Choroid plexus epithelial cell (primary cell): Measurements from ENCODE around the gene CHCHD6.
A peak's percentile ranks its signal among the peaks of the same experiment; 100 is the strongest.
"Not testable (repeated sequence)": the region's sequence is repeated elsewhere in the genome, so short reads cannot be mapped to it uniquely, and the experiment has no call there.

ENCODE experiments used
- DNase-seq: peaks from one replicate; pipeline ENCODE4 v3.0.0-alpha.2; 2010; ENCODE audit warnings: low read depth
- H3K4me3 ChIP-seq: 2 replicates; pipeline ENCODE4 v1.5.1; 2011; ENCODE audit warnings: low read depth, mild to moderate bottlenecking, control low read depth, low read length, moderate library complexity
- CTCF ChIP-seq: conservative IDR thresholded peaks from 2 replicates; pipeline ENCODE4 v1.5.1; 2011; ENCODE audit warnings: low read depth, mild to moderate bottlenecking, control low read depth, inconsistent platforms, low read length, moderate library complexity

CHCHD6 gene

GRCh38 chr3:126782536-126782935, 78.5 kb downstream of the CHCHD6 start:
- TF ChIP-seq CTCF = no peak
- no peak overlapping the region for H3K4me3 ChIP-seq
- peak; percentile 55 for DNase-seq

DNA sequence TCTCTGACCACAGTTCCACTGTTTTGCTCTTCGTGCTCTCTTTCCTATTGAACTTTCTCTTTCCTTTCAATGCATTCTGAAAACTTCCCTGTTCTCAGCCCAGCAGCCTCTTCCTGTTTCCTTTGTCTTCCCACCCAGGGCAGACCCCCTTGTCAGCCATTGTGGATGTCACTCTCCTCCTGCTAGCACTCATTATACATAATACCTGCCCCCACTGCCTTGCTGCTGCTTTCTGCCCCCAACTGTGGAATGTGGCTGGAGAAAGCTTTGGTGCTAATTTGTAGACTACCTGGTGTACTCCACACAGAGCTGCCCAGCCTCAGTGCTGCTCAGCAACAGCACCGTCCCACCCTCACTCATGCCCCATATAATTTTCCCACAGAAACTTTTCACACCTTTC, 80.2 kb downstream of the CHCHD6 start:
- TF ChIP-seq CTCF = no peak
- no peak for DNase-seq

DNA sequence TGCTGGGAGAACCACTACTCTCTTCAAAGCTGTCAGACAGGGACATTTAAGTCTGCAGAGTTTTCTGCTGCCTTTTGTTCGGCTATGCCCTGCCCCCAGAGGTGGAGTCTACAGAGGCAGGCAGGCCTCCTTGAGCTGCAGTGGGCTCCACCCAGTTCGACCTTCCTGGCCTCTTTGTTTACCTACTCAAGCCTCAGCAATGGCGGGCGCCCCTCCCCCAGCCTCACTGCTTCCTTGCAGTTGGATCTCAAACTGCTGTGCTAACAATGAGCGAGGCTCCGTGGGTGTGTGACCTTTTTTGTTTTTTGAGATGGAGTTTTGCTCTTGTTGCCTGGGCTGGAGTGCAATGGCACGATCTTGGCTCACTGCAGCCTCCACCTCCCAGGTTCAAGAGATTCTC, 87.3 kb downstream of the CHCHD6 start:
- not testable (repeated sequence) for DNase-seq, H3K4me3 ChIP-seq

More for the DNA sequence above, 80.2 kb downstream of the CHCHD6 start:
- H3K4me3 ChIP-seq = no peak overlapping the region

- DNase-seq = no peak
- TF ChIP-seq CTCF = no peak
- H3K4me3 ChIP-seq = no peak overlapping the region
These were observed 89.0 kb downstream of the CHCHD6 start for GRCh38 chr3:126792998-126793397.

DNA sequence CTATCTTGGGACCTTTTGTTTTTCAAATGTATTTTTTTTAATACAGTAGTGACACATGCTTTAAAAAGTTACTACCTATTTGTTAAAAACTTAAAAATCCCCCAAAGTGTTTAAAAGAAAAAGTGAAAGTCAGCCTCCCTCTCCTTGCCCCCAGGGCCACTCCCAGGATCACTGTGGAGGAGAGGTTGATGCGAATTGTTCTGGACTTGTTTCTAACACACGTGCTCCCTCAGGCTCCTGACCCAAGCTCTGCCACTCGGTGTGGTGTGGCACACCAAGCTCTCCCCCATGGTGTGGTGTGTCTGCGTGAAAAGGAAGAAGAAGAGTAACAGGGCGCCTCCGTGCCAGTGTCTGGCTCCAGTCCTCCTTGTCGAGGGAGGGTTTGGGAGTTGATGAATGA, 93.5 kb downstream of the CHCHD6 start:
- H3K4me3 ChIP-seq = no peak overlapping the region
- DNase-seq = no peak
- TF ChIP-seq CTCF = no peak

DNA sequence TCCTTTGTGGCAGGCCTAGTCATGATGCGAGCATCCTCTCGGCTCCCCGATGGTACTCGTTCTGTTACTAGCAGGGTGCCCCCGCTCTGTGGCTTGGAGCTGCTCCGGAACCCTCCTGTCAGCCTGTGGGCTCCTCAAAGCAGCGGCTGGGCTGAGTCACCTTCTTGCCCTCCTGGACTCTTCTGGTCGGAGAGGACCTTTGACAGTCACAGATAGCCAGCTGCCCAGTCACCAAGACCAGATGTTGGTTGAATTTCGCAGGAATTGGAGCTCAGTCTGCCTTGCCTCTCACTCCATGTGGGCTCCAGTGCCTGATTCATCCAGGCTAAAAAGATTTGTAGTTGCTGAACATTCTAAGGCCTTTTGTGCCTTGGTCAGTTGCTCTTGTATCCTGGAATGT, 94.5 kb downstream of the CHCHD6 start:
- no peak for TF ChIP-seq CTCF
- peak; percentile 26 for DNase-seq
- H3K4me3 ChIP-seq = no peak overlapping the region

DNA sequence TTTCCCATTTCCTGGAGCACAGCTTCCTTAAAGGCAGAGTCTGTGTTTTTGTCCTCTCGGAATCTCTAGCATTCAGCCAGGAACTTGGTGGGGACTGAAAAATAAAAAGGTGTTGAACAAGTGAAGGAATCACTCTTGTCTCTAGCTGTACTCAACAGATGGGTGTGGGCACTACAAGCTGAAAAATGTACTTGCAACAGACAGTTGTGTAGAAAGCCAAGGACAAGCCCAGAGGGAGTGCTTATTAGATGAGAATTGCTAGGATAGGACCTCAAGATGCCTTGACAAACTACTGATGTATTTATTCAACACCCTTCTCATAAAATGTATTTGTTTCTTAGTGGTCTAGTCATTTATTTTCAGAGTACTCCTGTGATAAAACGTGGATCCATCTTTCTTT, 95.1 kb downstream of the CHCHD6 start:
- no peak for TF ChIP-seq CTCF
- H3K4me3 ChIP-seq = no peak overlapping the region
- DNase-seq = no peak

DNA sequence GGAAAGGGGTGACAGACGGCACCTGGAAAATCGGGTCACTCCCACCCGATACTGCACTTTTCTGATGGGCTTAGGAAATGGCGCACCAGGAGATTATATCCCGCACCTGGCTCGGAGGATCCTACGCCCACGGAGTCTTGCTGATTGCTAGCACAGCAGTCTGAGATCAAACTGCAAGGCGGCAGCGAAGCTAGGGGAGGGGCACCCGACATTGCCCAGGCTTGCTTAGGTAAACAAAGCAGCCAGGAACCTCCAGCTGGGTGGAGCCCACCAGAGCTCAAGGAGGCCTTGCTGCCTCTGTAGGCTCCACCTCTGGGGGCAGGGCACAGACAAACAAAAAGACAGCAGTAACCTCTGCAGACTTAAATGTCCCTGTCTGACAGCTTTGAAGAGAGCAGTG, 97.3 kb downstream of the CHCHD6 start:
- H3K4me3 ChIP-seq, DNase-seq: not testable (repeated sequence)
